Inferior parietal cortex (tissue), 1 donor: ENCODE results near the gene ATF4.
A peak's percentile ranks its signal among the peaks of the same experiment; 100 is the strongest.

ENCODE experiments used
- DNase-seq: peaks from one replicate; pipeline ENCODE4 v3.0.0-alpha.2; 2016; ENCODE audit errors: extremely low spot score

ATF4 gene

GRCh38 chr22:39528080-39528661 is 7.8 kb downstream of the ATF4 start:
- no peak for DNase-seq

GRCh38 chr22:39528681-39529486 is 8.5 kb downstream of the ATF4 start:
- DNase-seq: peak; percentile 89

GRCh38 chr22:39529487-39529851 is 9.1 kb downstream of the ATF4 start:
- DNase-seq: no peak

- no peak for DNase-seq
These were observed 9.8 kb downstream of the ATF4 start for GRCh38 chr22:39530116-39530515.

- DNase-seq: no peak
These were observed 10.4 kb downstream of the ATF4 start for GRCh38 chr22:39530692-39531331.

GRCh38 chr22:39532215-39533073 is 12.1 kb downstream of the ATF4 start, which contains the start of gene RPS19BP1:
Gene RPS19BP1 (minus strand): TSS chr22:39532748. CDS start chr22:39532738, 10 bp downstream.
- DNase-seq: peak; percentile 100

- DNase-seq: no peak
These were observed 13.7 kb downstream of the ATF4 start for GRCh38 chr22:39534092-39534506.

GRCh38 chr22:39534591-39535356 is 14.4 kb downstream of the ATF4 start:
- DNase-seq: peak; percentile 82

GRCh38 chr22:39535357-39535725 is 15.0 kb downstream of the ATF4 start:
- DNase-seq: no peak

- DNase-seq: no peak
These were observed 15.6 kb downstream of the ATF4 start for GRCh38 chr22:39535831-39536449.

- no peak for DNase-seq
These were observed 16.3 kb downstream of the ATF4 start for GRCh38 chr22:39536711-39537110.

GRCh38 chr22:39537975-39538374 is 17.6 kb downstream of the ATF4 start:
- no peak for DNase-seq

GRCh38 chr22:39543095-39543494 is 22.7 kb downstream of the ATF4 start:
- DNase-seq: no peak

GRCh38 chr22:39545386-39546365 is 25.3 kb downstream of the ATF4 start:
- no peak for DNase-seq

GRCh38 chr22:39546889-39547586 is 26.7 kb downstream of the ATF4 start:
- DNase-seq: peak; percentile 55

- DNase-seq: no peak
These were observed 27.2 kb downstream of the ATF4 start for GRCh38 chr22:39547587-39547947.

- DNase-seq: no peak
These were observed 33.1 kb downstream of the ATF4 start for GRCh38 chr22:39553429-39553828.

GRCh38 chr22:39554151-39554550 is 33.8 kb downstream of the ATF4 start:
- no peak for DNase-seq
